OCI-LY3 (cell line): Measurements from ENCODE around the gene NCKAP5.
A peak's percentile ranks its signal among the peaks of the same experiment; 100 is the strongest.

Source experiments
- H2AFZ ChIP-seq: fragments of 200-600, 300-600 bp; shearing (Covaris generic); 2 replicates; pipeline ENCODE4 v1.6.0; 2014; ENCODE audit warnings: antibody characterized with exemption, low read depth, low read length
- H3K27ac ChIP-seq: fragments of 200-600, 300-600 bp; sonication (generic); 2 replicates; pipeline ENCODE4 v1.5.1; 2014; ENCODE audit warnings: mild to moderate bottlenecking, low read length, moderate library complexity, mixed read lengths
- H3K27me3 ChIP-seq: fragments of 200-600, 300-600 bp; sonication (generic); 2 replicates; pipeline ENCODE4 v1.6.1; 2014; ENCODE audit warnings: low read depth, low read length, mixed read lengths
- H3K36me3 ChIP-seq: fragments of 200-600, 300-600 bp; sonication (generic); replicated peaks from 2 replicates; pipeline ENCODE3; 2014; ENCODE audit warnings: low read depth, low read length, mixed read lengths
- H3K4me1 ChIP-seq: fragments of 300-600, 200-600 bp; sonication (generic); 2 replicates; pipeline ENCODE4 v1.6.1; 2014; ENCODE audit warnings: low read length, mixed read lengths
- H3K4me2 ChIP-seq: fragments of 200-600, 300-600 bp; sonication (generic); 2 replicates; pipeline ENCODE4 v1.6.1; 2014; ENCODE audit warnings: low read length, mixed read lengths
- H3K4me3 ChIP-seq: fragments of 300-600, 200-600 bp; sonication (generic); 2 replicates; pipeline ENCODE4 v1.5.1; 2014; ENCODE audit warnings: antibody characterized with exemption, mild to moderate bottlenecking, low read length, moderate library complexity
- H3K79me2 ChIP-seq: fragments of 300-600, 200-600 bp; shearing (Covaris generic); 2 replicates; pipeline ENCODE4 v1.6.1; 2014; ENCODE audit warnings: mild to moderate bottlenecking, low read length, mixed read lengths
- H3K9ac ChIP-seq: fragments of 300-600, 200-600 bp; shearing (Covaris generic); 2 replicates; pipeline ENCODE4 v1.6.0; 2014; ENCODE audit warnings: mild to moderate bottlenecking, low read length, moderate library complexity
- H3K9me3 ChIP-seq: fragments of 200-600, 300-600 bp; shearing (Covaris generic); 2 replicates; pipeline ENCODE4 v1.6.1; 2014; ENCODE audit warnings: low read length, mixed read lengths; ENCODE audit not compliant: insufficient read depth
- H4K20me1 ChIP-seq: fragments of 200-600, 300-600 bp; sonication (generic); 2 replicates; pipeline ENCODE4 v1.6.1; 2016; ENCODE audit warnings: low read length, mixed read lengths; ENCODE audit not compliant: insufficient read depth
- CTCF ChIP-seq: fragments of 200-600, 300-600 bp; sonication (generic); IDR thresholded peaks from 2 replicates; pipeline ENCODE4 v1.5.1; 2014; ENCODE audit warnings: antibody characterized with exemption, low read length, low read depth
- EZH2phosphoT487 ChIP-seq: fragments of 200-600 bp; shearing (Covaris generic); IDR thresholded peaks from 2 replicates; pipeline ENCODE4 v1.6.1; 2018; ENCODE audit warnings: antibody characterized with exemption, mixed run types, low read depth

Gene NCKAP5

GRCh38 chr2:132697556-132698205 is 870.6 kb downstream of the NCKAP5 start:
- Histone ChIP-seq H3K4me2 (no peak overlapping the region), H3K4me3 (no peak overlapping the region), H3K36me3 (no peaks in the 10 kb centered on the region), H2AFZ (no peak overlapping the region), H3K4me1 (no peaks in the 10 kb centered on the region), H3K27me3 (no peaks in the 10 kb centered on the region), H3K27ac (no peak overlapping the region), H4K20me1 (no peaks in the 10 kb centered on the region), H3K9me3 (no peaks in the 10 kb centered on the region), H3K9ac (no peak overlapping the region), H3K79me2 (no peaks in the 10 kb centered on the region)
- TF ChIP-seq CTCF = no peak
- no peak for TF ChIP-seq EZH2phosphoT487

GRCh38 chr2:132692816-132693215 is 875.4 kb downstream of the NCKAP5 start:
- peaks cover 8% of the 10 kb centered on the region for H3K4me1 ChIP-seq
- no peaks in the 10 kb centered on the region; the same call in 1 of the 2 replicates for H3K27me3 ChIP-seq
- no peaks in the 10 kb centered on the region for H3K79me2 ChIP-seq
- H4K20me1 ChIP-seq = no peaks in the 10 kb centered on the region
- no peak overlapping the region for H3K4me2 ChIP-seq
- no peaks in the 10 kb centered on the region for H3K36me3 ChIP-seq
- no peak overlapping the region for H3K9ac ChIP-seq
- H2AFZ ChIP-seq = no peak overlapping the region
- H3K4me3 ChIP-seq = no peak overlapping the region
- H3K9me3 ChIP-seq = no peaks in the 10 kb centered on the region
- TF ChIP-seq EZH2phosphoT487 (no peak), CTCF (no peak)
- no peak overlapping the region for H3K27ac ChIP-seq

- Histone ChIP-seq H4K20me1 (no peaks in the 10 kb centered on the region), H2AFZ (peak overlapping the region; percentile 52; the same call in 1 of the 2 replicates), H3K27ac (no peak overlapping the region), H3K36me3 (no peaks in the 10 kb centered on the region), H3K9ac (no peak overlapping the region), H3K9me3 (no peaks in the 10 kb centered on the region), H3K27me3 (no peaks in the 10 kb centered on the region; the same call in 1 of the 2 replicates), H3K79me2 (no peaks in the 10 kb centered on the region), H3K4me1 (peaks cover 8% of the 10 kb centered on the region), H3K4me3 (no peak overlapping the region), H3K4me2 (no peak overlapping the region)
- no peak for TF ChIP-seq CTCF
- no peak for TF ChIP-seq EZH2phosphoT487
These were observed 876.7 kb downstream of the NCKAP5 start for GRCh38 chr2:132691556-132691955.

GRCh38 chr2:132690664-132691303 is 877.5 kb downstream of the NCKAP5 start:
- H3K9ac ChIP-seq = no peak overlapping the region
- H2AFZ ChIP-seq = peak overlapping the region; percentile 52; the same call in 1 of the 2 replicates
- H3K27me3 ChIP-seq = no peaks in the 10 kb centered on the region; the same call in 1 of the 2 replicates
- H3K79me2 ChIP-seq = no peaks in the 10 kb centered on the region
- H3K4me1 ChIP-seq = peaks cover 8% of the 10 kb centered on the region
- TF ChIP-seq EZH2phosphoT487 = no peak
- no peak for TF ChIP-seq CTCF
- H3K4me3 ChIP-seq = no peak overlapping the region
- H3K27ac ChIP-seq = no peak overlapping the region
- H3K9me3 ChIP-seq = no peaks in the 10 kb centered on the region
- no peaks in the 10 kb centered on the region for H4K20me1 ChIP-seq
- H3K36me3 ChIP-seq = no peaks in the 10 kb centered on the region
- no peak overlapping the region for H3K4me2 ChIP-seq
